Omental fat pad (tissue), 4 donors: ENCODE data around the gene HMHB1. TPM values are rescaled to one million over a fixed set of nuclear protein-coding genes. Genes with fewer than 3 reads are reported as not detected.

Experiments
- ATAC-seq: fragments of 150-250 bp; one replicate; pipeline ENCODE4 v1.9.1; 2016; ENCODE audit warnings: mild to moderate bottlenecking, moderate library complexity; ENCODE audit not compliant: low FRiP score
- DNase-seq: peaks from one replicate; pipeline ENCODE4 v3.0.0-alpha.2; 2019; ENCODE audit warnings: low spot score
- CTCF ChIP-seq, 3 donors: fragments of 450-650 bp; IDR thresholded peaks; one replicate each; pipeline ENCODE4 v1.5.1; 2016 to 2017; ENCODE audit warnings: antibody characterized with exemption in 3 of 3, mild to moderate bottlenecking in 3 of 3, moderate library complexity in 2 of 3
- total RNA-seq, 4 donors: library from RNA; depleted of rRNA; stranded (reverse); fragments of >200 nt; gene quantifications; one replicate each; pipeline ENCODE4 v1.1.0, GENCODE V29; 2016

HMHB1 gene
- total RNA-seq, 4 donors from 2014 or later: not detected

- DNase-seq (no peak), ATAC-seq (no peak)
- TF ChIP-seq CTCF (IDR thresholded peaks at IDR 0.05): no peak
Measured at GRCh38 chr5:143819716-143820115, 7.8 kb downstream of the HMHB1 start.

GRCh38 chr5:143820451-143820850 lies 8.5 kb downstream of the HMHB1 start:
- DNase-seq: no peak
- no peak for TF ChIP-seq CTCF (IDR thresholded peaks at IDR 0.05)
- no peak for ATAC-seq

- DNase-seq: peak; percentile 84
- peak in 2 of 3 donors; percentile 80 to 82 for TF ChIP-seq CTCF (IDR thresholded peaks at IDR 0.05)
- peak; percentile 87 for ATAC-seq
Measured at GRCh38 chr5:143824851-143825720, 13.1 kb downstream of the HMHB1 start.

- DNase-seq (no peak), ATAC-seq (no peak)
- no peak for TF ChIP-seq CTCF (IDR thresholded peaks at IDR 0.05)
Measured at GRCh38 chr5:143826951-143827444, 15.0 kb downstream of the HMHB1 start.

GRCh38 chr5:143828710-143829109 lies 16.7 kb downstream of the HMHB1 start:
- no peak for ATAC-seq

GRCh38 chr5:143833177-143833576 lies 21.2 kb downstream of the HMHB1 start:
- ATAC-seq (no peak), DNase-seq (no peak)
- TF ChIP-seq CTCF (IDR thresholded peaks at IDR 0.05): no peak

More at GRCh38 chr5:143828710-143829109, 16.7 kb downstream of the HMHB1 start:
- TF ChIP-seq CTCF (IDR thresholded peaks at IDR 0.05): no peak
- DNase-seq: no peak

GRCh38 chr5:143835251-143835650 lies 23.3 kb downstream of the HMHB1 start:
- TF ChIP-seq CTCF (IDR thresholded peaks at IDR 0.05): no peak
- ATAC-seq (no peak), DNase-seq (no peak)
